ENCODE measurements around the gene PYGB. TPM values are rescaled to one million over a fixed set of nuclear protein-coding genes. Genes with fewer than 3 reads are reported as not detected.

The PYGB gene
- polyA plus RNA-seq (2012; ENCODE audit: insufficient read length, low read depth), result 146 TPM

DNA sequence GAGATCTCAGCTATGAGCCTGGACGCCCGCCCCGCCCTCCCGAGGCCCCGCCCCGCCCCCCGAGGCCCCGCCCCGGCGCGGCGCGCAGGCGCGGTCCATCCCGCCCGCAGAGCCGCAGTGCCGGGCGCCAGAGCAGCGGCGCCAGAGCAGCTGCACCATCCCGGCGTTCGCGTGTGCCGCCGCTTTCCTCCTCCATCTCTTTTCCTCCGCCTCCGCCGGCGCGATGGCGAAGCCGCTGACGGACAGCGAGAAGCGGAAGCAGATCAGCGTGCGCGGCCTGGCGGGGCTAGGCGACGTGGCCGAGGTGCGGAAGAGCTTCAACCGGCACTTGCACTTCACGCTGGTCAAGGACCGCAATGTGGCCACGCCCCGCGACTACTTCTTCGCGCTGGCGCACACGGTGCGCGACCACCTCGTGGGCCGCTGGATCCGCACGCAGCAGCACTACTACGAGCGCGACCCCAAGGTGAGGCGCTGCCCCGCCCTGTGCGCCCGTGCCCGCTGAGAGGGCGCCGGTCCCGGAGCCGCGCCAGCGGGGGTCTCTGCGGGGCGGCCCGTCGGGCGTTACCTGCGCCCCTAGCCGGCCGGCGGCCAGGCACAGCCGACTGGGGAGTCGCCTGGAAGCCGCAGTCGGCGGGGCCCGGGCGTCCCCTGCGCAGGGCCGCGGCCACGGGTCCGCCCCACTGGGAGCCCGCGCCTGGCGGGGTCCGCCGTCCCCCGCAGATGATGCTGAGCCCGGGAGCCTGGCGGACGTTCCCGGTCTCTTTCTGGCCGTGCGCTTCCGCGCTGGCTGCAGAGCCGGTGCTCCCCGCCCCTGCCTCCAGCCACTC, at the start of gene PYGB:
Gene PYGB, plus strand, starts transcription at position 130 of the 830 bp plus-strand sequence. Its CDS starts 94 bp downstream, at position 224.
- peak; percentile 77; the same call in 1 of the 2 replicates for TF ChIP-seq SIN3A (IDR thresholded peaks at IDR 0.05; ENCODE audit: borderline replicate concordance, insufficient read depth, low read length)
- TF ChIP-seq REST (IDR thresholded peaks at IDR 0.05; ENCODE audit: insufficient read depth in 1 of 2, low read depth in 2 of 2, low read length in 2 of 2), result peak in 1 of 2 experiments; percentile 59; a peak in 2 of 4 replicates
- peak; percentile 92 for TF ChIP-seq POLR2AphosphoS5 (IDR thresholded peaks at IDR 0.05; ENCODE audit: low read depth, low read length)
- peak; percentile 96 for TF ChIP-seq FOXP2 (optimal IDR thresholded peaks at IDR 0.05; ENCODE audit: borderline replicate concordance, extremely low read depth, extremely low read length, insufficient read depth)
- TF ChIP-seq TAF1 (IDR thresholded peaks at IDR 0.05; ENCODE audit: borderline replicate concordance, insufficient read depth, low read length), result peak; percentile 71

DNA sequence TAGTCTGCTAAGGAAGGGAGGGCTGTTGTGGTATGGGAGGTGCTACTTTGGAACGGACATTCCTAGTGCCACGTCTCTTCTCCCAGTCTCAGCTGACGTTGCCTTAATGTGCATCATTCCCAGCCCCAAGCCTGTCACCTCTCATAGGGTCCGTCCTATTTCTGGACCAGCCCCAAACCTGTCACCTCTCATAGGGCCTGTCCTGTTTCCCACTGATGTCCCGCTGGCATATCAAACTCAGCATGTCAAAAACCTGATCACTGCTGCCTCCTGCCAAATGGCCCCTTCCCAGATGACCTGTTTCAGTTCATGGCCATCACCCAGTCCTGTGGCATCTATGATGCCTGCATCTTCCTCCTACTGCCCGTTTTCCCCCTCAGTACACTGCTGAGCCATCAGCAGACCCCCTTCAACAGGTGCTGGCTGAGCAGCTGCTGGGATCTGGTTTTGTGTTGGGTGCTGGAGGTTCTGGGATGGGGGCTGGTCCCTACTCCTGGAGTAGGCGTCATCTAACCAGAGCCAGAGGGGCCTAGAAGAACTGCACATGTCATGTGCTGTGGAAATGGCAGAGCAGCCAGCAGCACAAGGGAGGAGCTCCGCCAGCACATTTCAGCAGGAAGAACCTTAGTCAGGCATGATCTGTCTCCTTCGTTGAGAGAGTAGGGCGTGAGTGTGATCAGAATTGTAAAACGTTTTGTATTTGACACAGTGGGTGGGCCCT, 49.1 kb upstream of the PYGB start:
- TF ChIP-seq FOXP2 (optimal IDR thresholded peaks at IDR 0.05; ENCODE audit: borderline replicate concordance, extremely low read depth, extremely low read length, insufficient read depth), result no peak
- TF ChIP-seq TAF1 (IDR thresholded peaks at IDR 0.05; ENCODE audit: borderline replicate concordance, insufficient read depth, low read length), result no peak
- TF ChIP-seq POLR2AphosphoS5 (IDR thresholded peaks at IDR 0.05; ENCODE audit: low read depth, low read length), result no peak
- TF ChIP-seq REST (IDR thresholded peaks at IDR 0.05; ENCODE audit: insufficient read depth in 1 of 2, low read depth in 2 of 2, low read length in 2 of 2), result no peak
- TF ChIP-seq SIN3A (IDR thresholded peaks at IDR 0.05; ENCODE audit: borderline replicate concordance, insufficient read depth, low read length), result no peak

GRCh38 chr20:25199473-25200260, 48.2 kb upstream of the PYGB start:
- TF ChIP-seq POLR2AphosphoS5 (IDR thresholded peaks at IDR 0.05; ENCODE audit: low read depth, low read length) (no peak), FOXP2 (optimal IDR thresholded peaks at IDR 0.05; ENCODE audit: borderline replicate concordance, extremely low read depth, extremely low read length, insufficient read depth) (no peak), REST (IDR thresholded peaks at IDR 0.05; ENCODE audit: insufficient read depth in 1 of 2, low read depth in 2 of 2, low read length in 2 of 2) (no peak), TAF1 (IDR thresholded peaks at IDR 0.05; ENCODE audit: borderline replicate concordance, insufficient read depth, low read length) (no peak), SIN3A (IDR thresholded peaks at IDR 0.05; ENCODE audit: borderline replicate concordance, insufficient read depth, low read length) (no peak)

GRCh38 chr20:25203089-25203488, 44.8 kb upstream of the PYGB start:
- no peak for TF ChIP-seq FOXP2 (optimal IDR thresholded peaks at IDR 0.05; ENCODE audit: borderline replicate concordance, extremely low read depth, extremely low read length, insufficient read depth)
- TF ChIP-seq POLR2AphosphoS5 (IDR thresholded peaks at IDR 0.05; ENCODE audit: low read depth, low read length), result no peak
- no peak for TF ChIP-seq SIN3A (IDR thresholded peaks at IDR 0.05; ENCODE audit: borderline replicate concordance, insufficient read depth, low read length)
- no peak for TF ChIP-seq TAF1 (IDR thresholded peaks at IDR 0.05; ENCODE audit: borderline replicate concordance, insufficient read depth, low read length)
- TF ChIP-seq REST (IDR thresholded peaks at IDR 0.05; ENCODE audit: insufficient read depth in 1 of 2, low read depth in 2 of 2, low read length in 2 of 2), result no peak

Measured in PFSK-1 (cell line).